Measurements from ENCODE around the gene KCTD13. TPM values are rescaled to one million over a fixed set of nuclear protein-coding genes. Genes with fewer than 3 reads are reported as not detected.
A peak's percentile ranks its signal among the peaks of the same experiment; 100 is the strongest.
"Not testable (repeated sequence)": the region's sequence is repeated elsewhere in the genome, so short reads cannot be mapped to it uniquely, and the experiment has no call there.

Gene KCTD13
- total RNA-seq, 1 experiment from 2014 or later: 18.3 TPM

DNA sequence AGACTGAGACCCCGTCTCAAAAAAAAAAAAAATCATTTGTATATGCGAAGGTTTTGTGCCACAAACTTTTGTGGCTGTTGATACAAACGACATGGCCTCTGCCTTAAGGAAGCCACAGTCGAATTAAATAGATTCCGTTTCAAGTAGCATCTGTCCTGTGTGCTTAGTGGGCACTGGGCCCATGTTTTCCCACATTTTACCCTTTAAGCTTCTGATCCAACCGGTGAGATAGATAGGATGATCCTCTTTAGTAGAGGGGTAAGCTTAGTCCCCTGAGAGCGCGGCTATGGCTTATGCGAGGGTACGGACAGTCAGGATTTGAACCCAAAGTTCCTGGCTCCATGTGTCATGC is 35.1 kb upstream of the KCTD13 start:
- Histone ChIP-seq H3K79me1 (ENCODE audit: insufficient read depth, low read depth, low read length, poor library complexity, severe bottlenecking) (no peaks in the 10 kb centered on the region), H3K18ac (ENCODE audit: insufficient read length, low read depth, low read length) (no peak overlapping the region), H3K4me1 (ENCODE audit: insufficient read depth, low read length) (no peaks in the 10 kb centered on the region; the same call in 1 of the 2 replicates), H2BK12ac (ENCODE audit: insufficient read length, low read depth, low read length) (no peak overlapping the region), H2BK5ac (ENCODE audit: insufficient read length, low read length) (no peak overlapping the region), H3K79me2 (ENCODE audit: insufficient read depth, low read length) (no peaks in the 10 kb centered on the region), H3K14ac (ENCODE audit: insufficient read depth, low read length) (no peak overlapping the region), H3T11ph (ENCODE audit: low read length) (no peak overlapping the region), H3K4ac (ENCODE audit: low read depth, low read length) (no peak overlapping the region), H2AK5ac (ENCODE audit: insufficient read length, low read length) (no peak overlapping the region), H2AFZ (ENCODE audit: low read length) (no peak overlapping the region), H3K23me2 (ENCODE audit: insufficient read length, low read depth, low read length, poor library complexity, severe bottlenecking) (peaks cover 9% of the 10 kb centered on the region), H4K8ac (replicated peaks; ENCODE audit: insufficient read length, low read depth, low read length) (no peak overlapping the region), H3K9me3 (ENCODE audit: control insufficient read depth, low read depth, low read length) (no peaks in the 10 kb centered on the region), H2BK120ac (ENCODE audit: low read depth, low read length, poor library complexity, severe bottlenecking) (no peak overlapping the region), H4K20me1 (ENCODE audit: control insufficient read depth, insufficient read depth, insufficient read length) (no peaks in the 10 kb centered on the region), H4K5ac (ENCODE audit: insufficient read length, low read depth, low read length) (no peak overlapping the region), H3K23ac (ENCODE audit: insufficient read length, low read depth, low read length) (no peak overlapping the region), H4K91ac (ENCODE audit: insufficient read length, low read depth, low read length) (no peak overlapping the region), H2BK20ac (ENCODE audit: low read depth, low read length, poor library complexity, severe bottlenecking) (no peak overlapping the region), H3K27ac (ENCODE audit: insufficient read length, low read depth, low read length) (no peak overlapping the region), H3K56ac (ENCODE audit: insufficient read length, low read depth, low read length) (no peak overlapping the region), H3K4me2 (ENCODE audit: insufficient read depth, insufficient read length, low read length) (peak overlapping the region; percentile 47), H2BK15ac (ENCODE audit: low read depth, low read length) (no peak overlapping the region), H3K27me3 (ENCODE audit: insufficient read depth, low read length) (no peaks in the 10 kb centered on the region), H3K9ac (ENCODE audit: extremely low read depth, insufficient read length, low read length) (no peak overlapping the region)
- peaks cover 4% of the 10 kb centered on the region for H3K27me3 Mint-ChIP-seq (ENCODE audit: low read depth)
- WGBS (ENCODE audit: extremely low coverage, insufficient read length, low lambda C conversion rate): no CpG with 5 or more reads among the region's 10 CpGs
- H3K36me3 Mint-ChIP-seq (ENCODE audit: insufficient read depth in 1 of 3, low read depth in 3 of 3): peaks cover 3 to 15% (median 14%) of the 10 kb centered on the region in 3 experiments
- no peak for DNase-seq
- H3K9me3 Mint-ChIP-seq: no peaks in the 10 kb centered on the region
- H3K27ac Mint-ChIP-seq: no peak overlapping the region; a peak in 1 of 7 replicates
- peak overlapping the region; percentile 78 to 81 for H3K4me3 Mint-ChIP-seq
- H3K4me1 Mint-ChIP-seq: peaks cover 13 to 16% of the 10 kb centered on the region in 2 experiments
- TF ChIP-seq CTCF (conservative IDR thresholded peaks at IDR 0.05): no peak

DNA sequence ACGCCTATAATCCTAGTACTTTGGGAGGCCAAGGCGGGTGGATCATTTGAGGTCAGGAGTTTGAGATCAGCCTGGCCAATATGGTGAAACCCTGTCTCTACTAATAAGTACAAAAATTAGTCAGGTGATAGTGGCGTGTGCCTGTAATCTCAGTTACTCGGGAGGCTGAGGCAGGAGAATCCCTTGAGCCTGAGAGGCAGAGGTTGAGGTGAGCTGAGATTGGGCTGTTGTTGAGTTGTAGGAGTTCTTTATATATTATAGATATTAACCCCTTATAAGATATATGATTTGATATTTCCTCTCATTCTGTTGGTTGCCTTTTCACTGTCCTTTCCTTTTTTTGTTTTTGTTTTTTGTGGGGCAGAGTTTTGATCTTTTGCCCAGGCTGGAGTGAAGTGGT is 33.8 kb upstream of the KCTD13 start:
- not testable (repeated sequence) for H3K27ac ChIP-seq (ENCODE audit: insufficient read length, low read depth, low read length); H2BK15ac ChIP-seq (ENCODE audit: low read depth, low read length); H3K23ac ChIP-seq (ENCODE audit: insufficient read length, low read depth, low read length); H2AK5ac ChIP-seq (ENCODE audit: insufficient read length, low read length); H3K36me3 Mint-ChIP-seq (ENCODE audit: insufficient read depth in 1 of 3, low read depth in 3 of 3); H4K5ac ChIP-seq (ENCODE audit: insufficient read length, low read depth, low read length); H2BK20ac ChIP-seq (ENCODE audit: low read depth, low read length, poor library complexity, severe bottlenecking); H3K4me1 ChIP-seq (ENCODE audit: insufficient read depth, low read length); H2AFZ ChIP-seq (ENCODE audit: low read length); H3K9ac ChIP-seq (ENCODE audit: extremely low read depth, insufficient read length, low read length); H3T11ph ChIP-seq (ENCODE audit: low read length); H4K8ac ChIP-seq (replicated peaks; ENCODE audit: insufficient read length, low read depth, low read length); H3K9me3 ChIP-seq (ENCODE audit: control insufficient read depth, low read depth, low read length); H3K4ac ChIP-seq (ENCODE audit: low read depth, low read length); H4K91ac ChIP-seq (ENCODE audit: insufficient read length, low read depth, low read length); H2BK120ac ChIP-seq (ENCODE audit: low read depth, low read length, poor library complexity, severe bottlenecking); DNase-seq; H3K4me2 ChIP-seq (ENCODE audit: insufficient read depth, insufficient read length, low read length); H2BK12ac ChIP-seq (ENCODE audit: insufficient read length, low read depth, low read length); H3K14ac ChIP-seq (ENCODE audit: insufficient read depth, low read length); H3K18ac ChIP-seq (ENCODE audit: insufficient read length, low read depth, low read length); H3K9me3 Mint-ChIP-seq; H3K79me2 ChIP-seq (ENCODE audit: insufficient read depth, low read length); H3K79me1 ChIP-seq (ENCODE audit: insufficient read depth, low read depth, low read length, poor library complexity, severe bottlenecking); H3K27me3 ChIP-seq (ENCODE audit: insufficient read depth, low read length); H2BK5ac ChIP-seq (ENCODE audit: insufficient read length, low read length); H3K23me2 ChIP-seq (ENCODE audit: insufficient read length, low read depth, low read length, poor library complexity, severe bottlenecking); H3K56ac ChIP-seq (ENCODE audit: insufficient read length, low read depth, low read length); H3K27ac Mint-ChIP-seq; H3K27me3 Mint-ChIP-seq (ENCODE audit: low read depth); H4K20me1 ChIP-seq (ENCODE audit: control insufficient read depth, insufficient read depth, insufficient read length)
- WGBS (ENCODE audit: extremely low coverage, insufficient read length, low lambda C conversion rate): no CpG with 5 or more reads among the region's 4 CpGs
- peak overlapping the region in 1 of 2 experiments; percentile 61; a peak in 1 of 5 replicates for H3K4me3 Mint-ChIP-seq
- H3K4me1 Mint-ChIP-seq: peaks cover 13 to 16% of the 10 kb centered on the region in 2 experiments

Data from H9 (cell line).